Suprapubic skin (tissue), 4 donors: Measurements from ENCODE around the gene TMEM170B.

ENCODE experiments used
- EP300 ChIP-seq: sonication (generic); formaldehyde crosslinking; IDR thresholded peaks from one replicate; pipeline ENCODE4 v1.6.1; 2017; ENCODE audit warnings: antibody characterized with exemption
- POLR2A ChIP-seq, 2 donors: fragments of 450-650 bp; IDR thresholded peaks; one replicate each; pipeline ENCODE4 v1.6.1; 2017; ENCODE audit warnings: antibody characterized with exemption in 2 of 2, mild to moderate bottlenecking in 2 of 2, moderate library complexity in 2 of 2
- POLR2AphosphoS5 ChIP-seq, 3 donors: sonication (generic); formaldehyde crosslinking; IDR thresholded peaks; one replicate each; pipeline ENCODE4 v1.6.1; 2017; ENCODE audit warnings: antibody characterized with exemption in 3 of 3
- TF ChIP-seq, protein P1 (sequence below), 2 donors: fragments of 200-600 bp in 1 of 2; fragments of 450-650 bp in 1 of 2; sonication (generic) in 1 of 2; IDR thresholded peaks; one replicate each; pipeline ENCODE4 v1.5.1; 2016 to 2019; ENCODE audit warnings: antibody characterized with exemption in 2 of 2, mild to moderate bottlenecking in 1 of 2, moderate library complexity in 1 of 2

DNA sequence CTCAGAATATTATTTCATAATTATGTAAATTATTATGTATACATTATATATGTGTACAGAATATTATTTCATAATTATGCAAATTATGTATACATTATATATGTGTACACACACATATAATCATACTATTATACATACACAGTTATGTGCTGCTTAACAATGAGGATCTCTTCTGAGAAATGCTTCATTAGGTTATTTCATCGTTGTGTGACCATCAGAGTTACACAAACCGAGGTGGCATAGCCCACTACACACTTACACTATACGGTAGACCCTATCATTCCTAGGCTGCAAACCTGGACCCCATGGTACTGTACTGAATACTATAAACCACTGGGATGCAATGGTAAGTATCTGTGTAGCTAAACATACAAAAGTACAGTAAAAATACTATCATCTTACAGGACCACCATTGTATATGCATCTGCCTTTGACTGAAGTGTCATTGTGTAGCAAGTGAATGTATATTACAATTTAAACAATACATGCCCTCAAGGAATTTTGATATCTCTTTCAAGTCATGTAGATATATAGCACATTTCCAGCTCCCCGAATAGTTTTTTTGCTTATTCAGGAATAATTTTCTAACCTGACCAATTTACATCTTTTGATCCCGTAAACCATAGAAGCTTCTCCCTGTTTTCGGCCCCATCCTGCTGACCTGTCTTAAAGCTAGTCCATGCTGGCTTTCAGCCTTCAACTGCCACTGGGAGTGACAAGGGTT is 71.2 kb downstream of the TMEM170B start:
- TF ChIP-seq, protein P1, sequence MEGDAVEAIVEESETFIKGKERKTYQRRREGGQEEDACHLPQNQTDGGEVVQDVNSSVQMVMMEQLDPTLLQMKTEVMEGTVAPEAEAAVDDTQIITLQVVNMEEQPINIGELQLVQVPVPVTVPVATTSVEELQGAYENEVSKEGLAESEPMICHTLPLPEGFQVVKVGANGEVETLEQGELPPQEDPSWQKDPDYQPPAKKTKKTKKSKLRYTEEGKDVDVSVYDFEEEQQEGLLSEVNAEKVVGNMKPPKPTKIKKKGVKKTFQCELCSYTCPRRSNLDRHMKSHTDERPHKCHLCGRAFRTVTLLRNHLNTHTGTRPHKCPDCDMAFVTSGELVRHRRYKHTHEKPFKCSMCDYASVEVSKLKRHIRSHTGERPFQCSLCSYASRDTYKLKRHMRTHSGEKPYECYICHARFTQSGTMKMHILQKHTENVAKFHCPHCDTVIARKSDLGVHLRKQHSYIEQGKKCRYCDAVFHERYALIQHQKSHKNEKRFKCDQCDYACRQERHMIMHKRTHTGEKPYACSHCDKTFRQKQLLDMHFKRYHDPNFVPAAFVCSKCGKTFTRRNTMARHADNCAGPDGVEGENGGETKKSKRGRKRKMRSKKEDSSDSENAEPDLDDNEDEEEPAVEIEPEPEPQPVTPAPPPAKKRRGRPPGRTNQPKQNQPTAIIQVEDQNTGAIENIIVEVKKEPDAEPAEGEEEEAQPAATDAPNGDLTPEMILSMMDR (IDR thresholded peaks at IDR 0.05) = no peak
- TF ChIP-seq POLR2A (IDR thresholded peaks at IDR 0.05) (no peak), POLR2AphosphoS5 (IDR thresholded peaks at IDR 0.05) (no peak), EP300 (no peak)
